GM19397 (cell line): ENCODE measurements around the gene CTNNA3.
"Not testable (repeated sequence)": the region's sequence is repeated elsewhere in the genome, so short reads cannot be mapped to it uniquely, and the experiment has no call there.

Experiments used
- ATAC-seq: cut with Tn5 transposase; IDR thresholded peaks from one replicate; pipeline ENCODE4 v1.9.1; 2021; ENCODE audit warnings: mild to moderate bottlenecking, moderate library complexity; ENCODE audit not compliant: unreplicated experiment

Gene CTNNA3

DNA sequence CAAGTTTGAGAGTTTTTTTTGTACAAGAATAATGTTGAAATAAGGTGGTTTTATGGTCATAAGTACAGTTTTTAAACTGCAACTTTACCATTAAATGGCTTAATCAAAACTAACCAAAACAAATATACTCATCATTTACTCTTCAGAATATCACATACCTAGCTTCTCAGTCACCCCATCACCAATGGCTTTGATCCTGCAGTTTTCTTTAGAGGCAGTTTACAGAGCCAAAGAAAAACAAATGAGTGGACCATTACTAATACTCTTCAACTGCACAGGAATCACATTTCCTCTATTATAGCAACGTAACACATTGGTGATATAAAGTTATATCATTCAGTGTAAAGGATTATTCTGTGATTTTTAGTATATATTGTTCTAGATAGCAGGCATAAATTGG is 1346.3 kb downstream of the CTNNA3 start:
- no peak for ATAC-seq

DNA sequence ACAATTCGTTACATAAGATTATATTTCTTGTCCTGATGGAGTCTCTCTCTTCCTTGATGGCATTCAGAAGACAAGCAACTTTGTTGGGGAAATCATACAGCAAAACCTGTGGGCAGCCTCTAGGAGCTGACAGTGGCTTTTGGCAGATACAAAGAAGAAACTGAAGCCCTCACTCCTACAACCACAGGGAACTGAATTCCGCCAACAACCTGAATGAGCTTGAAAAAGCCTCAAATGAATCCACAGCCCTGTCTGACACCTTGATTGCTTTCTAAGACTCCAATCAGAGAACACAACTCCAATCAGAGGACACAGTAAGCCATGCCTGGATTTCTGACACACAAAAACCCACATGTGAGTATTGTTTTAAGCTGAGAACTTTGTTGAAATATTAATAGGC is 1346.9 kb downstream of the CTNNA3 start:
- ATAC-seq = no peak

DNA sequence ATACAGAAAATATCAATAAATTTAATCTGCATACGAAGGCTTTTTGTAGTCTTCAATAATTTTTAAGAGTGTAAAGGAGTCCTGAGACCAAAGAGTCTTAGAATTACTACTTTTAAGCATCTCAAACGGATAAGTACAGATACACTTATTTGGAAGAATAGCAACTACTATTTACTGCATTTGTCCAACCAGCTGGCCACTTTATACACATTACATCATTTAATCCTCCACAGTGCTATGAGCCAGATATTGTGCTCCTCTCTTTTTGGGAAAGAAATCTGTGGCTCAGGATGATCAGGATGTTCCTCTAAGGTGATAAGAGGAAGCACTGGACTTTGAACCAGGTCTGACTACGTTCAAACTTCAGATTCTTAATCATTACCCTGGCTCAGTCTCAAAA is 1358.8 kb downstream of the CTNNA3 start:
- no peak for ATAC-seq

DNA sequence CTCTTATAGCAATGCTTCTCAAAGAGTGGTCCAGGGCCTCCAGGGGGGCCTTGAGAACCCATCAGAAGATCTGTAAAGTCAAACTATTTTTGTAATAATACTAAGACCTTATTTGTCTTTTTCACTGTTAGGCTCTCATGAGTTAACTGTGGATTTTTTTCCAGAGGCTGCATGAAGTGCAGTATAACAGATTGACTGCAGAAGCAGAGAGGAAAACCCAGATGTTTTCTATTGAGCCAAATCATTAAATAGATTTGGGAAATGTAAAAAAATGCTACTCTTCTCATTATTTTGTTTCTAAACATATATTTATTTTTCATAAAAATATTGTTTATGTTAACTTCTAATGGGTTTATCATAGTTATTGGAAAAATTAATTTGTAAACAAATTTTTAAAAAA is 1359.2 kb downstream of the CTNNA3 start:
- ATAC-seq = no peak

DNA sequence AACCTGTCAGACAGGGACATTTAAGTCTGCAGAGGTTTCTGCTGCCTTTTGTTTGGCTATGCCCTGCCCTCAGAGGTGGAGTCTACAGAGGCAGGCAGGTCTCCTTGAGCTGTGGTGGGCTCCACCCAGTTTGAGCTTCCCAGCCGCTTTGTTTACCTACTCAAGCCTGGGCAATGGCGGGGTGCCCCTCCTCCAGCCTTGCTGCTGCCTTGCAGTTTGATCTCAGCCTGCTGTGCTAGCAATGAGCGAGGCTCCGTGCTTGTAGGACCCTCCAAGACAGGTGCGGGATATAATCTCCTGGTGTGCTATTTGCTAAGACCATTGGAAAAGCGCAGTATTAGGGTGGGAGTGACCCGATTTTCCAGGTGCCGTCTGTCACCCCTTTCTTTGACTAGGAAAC is 1360.2 kb downstream of the CTNNA3 start:
- ATAC-seq = not testable (repeated sequence)

DNA sequence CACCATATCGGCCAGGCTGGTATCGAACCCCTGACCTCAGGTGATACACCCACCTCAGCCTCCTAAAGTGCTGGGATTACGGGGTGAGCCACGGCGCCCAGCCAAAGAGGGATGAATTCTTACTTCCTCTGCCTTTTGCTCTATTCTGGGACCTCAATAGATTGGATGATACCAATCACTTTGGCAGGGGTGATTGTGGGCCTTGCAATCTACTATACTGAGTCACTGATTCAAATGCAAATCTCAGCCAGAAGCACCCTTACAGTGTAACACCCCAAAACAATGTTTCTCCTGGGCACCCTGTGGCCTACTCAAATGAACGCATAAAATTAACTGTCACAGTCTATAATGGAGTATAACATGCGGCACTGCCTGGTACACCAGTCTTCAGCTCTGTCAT is 1366.8 kb downstream of the CTNNA3 start:
- no peak for ATAC-seq

- no peak for ATAC-seq
These were observed 1369.1 kb downstream of the CTNNA3 start for GRCh38 chr10:66326876-66327275.

- no peak for ATAC-seq
These were observed 1373.2 kb downstream of the CTNNA3 start for GRCh38 chr10:66322777-66323176.

- no peak for ATAC-seq
These were observed 1374.0 kb downstream of the CTNNA3 start for GRCh38 chr10:66321723-66322665.

DNA sequence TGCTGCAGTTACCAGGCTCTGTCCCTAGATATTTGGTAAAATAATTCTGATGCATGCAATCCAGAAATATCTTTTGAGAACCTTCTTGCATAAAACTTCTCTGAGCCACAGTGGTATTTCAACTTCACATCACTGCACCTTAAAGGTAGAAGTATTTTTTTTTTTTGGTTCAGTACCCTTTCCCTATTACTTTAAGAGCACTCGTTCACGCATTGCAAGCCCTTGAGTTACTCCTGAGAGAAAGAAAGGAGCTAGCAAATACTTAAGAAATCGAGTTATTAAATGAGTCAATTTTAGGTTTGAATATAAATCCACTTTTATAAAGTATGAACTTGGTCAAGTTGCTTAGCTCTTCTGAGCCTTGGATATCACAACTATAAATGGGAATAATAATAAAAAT is 1377.2 kb downstream of the CTNNA3 start:
- no peak for ATAC-seq

DNA sequence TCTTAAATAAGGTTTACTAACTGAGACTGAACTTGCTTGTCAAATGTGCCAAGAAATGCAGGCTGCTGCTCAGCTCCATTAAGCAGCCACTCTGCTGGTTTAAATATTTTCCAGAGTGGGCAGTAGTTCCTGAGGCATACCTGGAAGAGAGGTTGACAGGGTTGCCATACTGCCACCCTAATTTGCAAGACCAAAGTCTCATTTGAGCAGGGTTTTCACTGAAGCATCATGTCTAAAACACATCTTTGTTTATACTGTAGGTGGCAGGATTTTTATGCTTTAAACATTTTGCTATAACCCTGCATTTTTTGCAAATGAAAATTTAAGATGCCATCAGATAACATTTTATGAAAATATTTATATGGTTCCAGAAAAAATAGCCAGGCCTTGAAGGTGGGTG is 1388.2 kb downstream of the CTNNA3 start:
- ATAC-seq = no peak

GRCh38 chr10:66301078-66301477 is 1394.9 kb downstream of the CTNNA3 start:
- no peak for ATAC-seq

DNA sequence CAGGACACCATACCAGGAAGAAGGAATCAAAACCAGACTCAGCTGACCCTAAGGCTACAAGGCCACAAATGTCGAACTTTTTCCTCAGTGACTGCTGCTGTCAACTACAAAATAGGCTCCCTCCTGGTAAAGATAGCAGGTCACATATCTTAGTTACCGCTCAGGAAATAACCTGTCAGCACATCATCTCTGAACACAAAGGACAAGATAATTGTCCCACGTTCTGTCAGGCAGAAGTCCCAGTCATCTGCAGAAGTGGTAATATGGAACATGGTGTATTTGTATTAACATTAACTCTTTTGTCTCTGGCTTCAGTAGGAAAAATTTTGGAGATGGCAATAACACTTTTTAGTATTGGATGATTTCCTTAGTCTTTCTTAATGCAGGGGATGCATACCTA is 1400.4 kb downstream of the CTNNA3 start:
- ATAC-seq = no peak

DNA sequence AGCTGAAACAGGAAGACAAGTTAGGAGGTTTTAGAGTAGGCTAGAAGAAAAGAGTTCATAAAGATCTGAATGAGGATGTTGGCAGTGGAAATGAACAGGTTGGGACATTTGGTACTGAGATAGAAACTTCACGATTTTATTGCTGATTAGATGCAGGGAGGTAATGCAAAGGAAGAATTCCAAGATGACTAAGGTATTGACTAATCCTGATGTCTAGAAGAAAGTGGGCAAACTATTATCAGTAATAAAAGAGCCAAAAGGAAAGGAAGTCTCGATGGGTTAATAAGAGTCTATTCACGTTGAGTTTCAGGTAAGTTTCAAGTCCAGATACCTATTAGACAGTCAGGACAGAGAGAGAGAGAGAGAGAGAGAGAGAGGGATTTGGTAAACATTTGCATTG is 1401.5 kb downstream of the CTNNA3 start:
- no peak for ATAC-seq

DNA sequence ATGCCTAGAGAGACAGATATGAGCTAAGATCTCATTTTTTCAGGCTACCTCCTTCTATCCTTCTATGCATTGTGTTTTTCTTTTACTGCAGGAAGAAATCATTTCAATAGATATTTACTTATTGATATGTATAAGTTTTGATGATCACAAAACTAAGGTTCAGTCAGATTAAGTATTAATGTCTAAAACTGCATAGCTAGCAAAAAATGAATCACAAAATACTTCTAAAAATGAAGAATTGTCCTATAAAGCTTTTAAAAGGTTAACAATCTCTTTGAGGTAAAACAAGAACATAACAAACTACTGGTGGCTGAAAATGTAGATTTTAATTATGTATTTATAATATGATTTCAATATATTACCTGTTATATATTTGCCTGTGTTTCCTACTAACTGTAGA is 1403.1 kb downstream of the CTNNA3 start:
- ATAC-seq = no peak

DNA sequence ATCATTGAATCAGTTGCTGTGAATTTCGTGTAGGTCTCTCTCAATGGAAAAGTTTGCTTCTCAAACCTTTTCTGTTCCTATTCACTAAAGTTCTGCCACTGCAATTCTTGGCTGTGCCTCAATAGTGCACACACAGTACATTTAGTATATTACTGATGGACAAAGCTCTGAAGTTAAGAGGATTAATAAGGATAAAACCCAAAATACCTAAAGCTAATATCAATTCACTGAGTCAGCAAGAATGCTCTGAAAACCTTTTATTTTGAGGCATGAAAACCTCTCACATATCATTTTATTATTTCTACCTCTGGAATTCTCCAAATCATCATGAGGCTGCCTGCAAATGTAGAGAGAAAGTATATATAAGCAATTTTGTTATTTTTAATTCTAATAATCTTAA is 1403.5 kb downstream of the CTNNA3 start:
- no peak for ATAC-seq

DNA sequence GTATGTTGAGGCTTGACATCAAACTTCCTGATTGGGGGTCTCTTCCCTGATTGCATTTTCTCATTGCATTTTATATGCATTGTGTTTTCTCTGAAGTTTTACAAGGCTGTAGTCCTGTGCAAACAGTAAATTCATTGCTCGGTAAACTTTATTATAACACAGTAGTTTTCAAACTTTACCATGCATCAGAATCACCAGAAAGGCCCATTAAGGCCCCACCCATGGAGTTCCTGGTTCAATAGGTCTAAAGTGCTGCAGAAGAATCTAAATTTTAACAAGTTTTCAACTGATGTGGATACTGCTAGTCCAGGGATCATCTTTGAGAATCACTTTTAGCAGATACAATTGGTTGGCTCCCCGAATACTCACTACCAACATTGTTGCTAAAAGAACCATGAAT is 1404.9 kb downstream of the CTNNA3 start:
- no peak for ATAC-seq

- ATAC-seq = no peak
These were observed 1411.4 kb downstream of the CTNNA3 start for GRCh38 chr10:66284621-66285020.

DNA sequence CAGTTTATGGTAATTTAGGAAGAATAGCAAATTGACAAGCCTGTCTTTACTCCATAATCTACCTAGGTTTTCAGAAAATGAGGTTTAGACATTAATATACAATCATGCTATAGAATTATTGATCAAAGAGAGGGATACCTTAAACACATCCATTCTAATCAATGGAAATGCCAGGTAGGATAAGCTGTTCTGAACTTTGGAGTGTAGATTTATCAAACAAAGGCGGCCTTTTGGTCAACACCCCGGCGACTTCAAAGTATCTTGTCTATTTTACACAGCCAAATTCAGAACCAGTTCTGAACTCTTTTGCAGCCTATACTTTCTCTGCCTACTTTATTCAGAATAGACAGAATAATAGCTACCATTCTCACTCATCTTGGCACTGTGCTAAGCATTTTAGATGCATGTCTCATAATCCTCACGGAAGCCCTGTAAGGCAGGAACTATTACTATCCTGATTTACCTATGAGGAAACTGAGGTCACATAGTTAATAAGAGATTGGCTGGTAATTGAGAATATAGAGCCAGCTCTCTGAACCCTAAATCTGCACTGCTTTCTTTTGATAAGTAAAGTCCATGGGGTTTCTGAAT is 1412.0 kb downstream of the CTNNA3 start:
- no peak for ATAC-seq

- ATAC-seq = no peak
These were observed 1412.9 kb downstream of the CTNNA3 start for GRCh38 chr10:66283064-66283463.

DNA sequence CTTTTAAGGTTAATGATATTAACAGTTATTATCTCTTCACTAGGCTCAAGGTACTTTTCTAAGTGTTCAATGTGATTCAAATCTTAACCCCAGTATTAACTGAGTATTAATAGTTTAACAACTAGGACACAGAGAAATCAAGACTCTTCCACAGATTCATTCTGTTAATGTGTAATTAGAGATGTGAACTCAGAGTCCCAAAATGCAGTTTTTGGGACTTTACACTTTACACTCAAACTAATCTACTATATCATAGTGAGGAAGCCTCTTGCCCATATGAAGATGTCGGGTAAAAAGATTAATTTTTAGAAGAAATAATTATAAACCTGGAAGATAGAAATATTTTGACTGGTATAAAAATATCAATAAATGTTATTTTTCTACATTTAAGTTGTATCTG is 1414.7 kb downstream of the CTNNA3 start:
- no peak for ATAC-seq

- no peak for ATAC-seq
These were observed 1418.5 kb downstream of the CTNNA3 start for GRCh38 chr10:66277481-66277880.
